Embryonic facial prominence (tissue), 1 donor: ENCODE data around the gene PCDHGA9.
"Not testable (repeated sequence)": the region's sequence is repeated elsewhere in the genome, so short reads cannot be mapped to it uniquely, and the experiment has no call there.

ENCODE experiments used
- DNase-seq: peaks from one replicate; pipeline ENCODE4 v3.0.0-alpha.2; 2016; ENCODE audit errors: extremely low spot score

PCDHGA9 gene

GRCh38 chr5:141414548-141415274 lies 12.1 kb downstream of the PCDHGA9 start:
- not testable (repeated sequence) for DNase-seq

- DNase-seq = not testable (repeated sequence)
Measured at GRCh38 chr5:141415275-141415618, 12.7 kb downstream of the PCDHGA9 start.

GRCh38 chr5:141417494-141418172 lies 15.1 kb downstream of the PCDHGA9 start, which contains the start of gene PCDHGB7:
Gene PCDHGB7, plus strand, starts transcription at chr5:141417677. Its CDS starts 183 bp downstream, at chr5:141417860.
- not testable (repeated sequence) for DNase-seq

GRCh38 chr5:141419074-141419880 lies 16.7 kb downstream of the PCDHGA9 start:
- DNase-seq = no peak

- no peak for DNase-seq
Measured at GRCh38 chr5:141420855-141421488, 18.4 kb downstream of the PCDHGA9 start, which contains the start of gene PCDHGA11. Gene PCDHGA11, plus strand, starts transcription at chr5:141421051. Its CDS starts 177 bp downstream, at chr5:141421228.

GRCh38 chr5:141421489-141421855 lies 18.9 kb downstream of the PCDHGA9 start:
- DNase-seq = no peak

- DNase-seq = no peak
Measured at GRCh38 chr5:141422742-141423291, 20.2 kb downstream of the PCDHGA9 start.

- no peak for DNase-seq
Measured at GRCh38 chr5:141427783-141428426, 25.3 kb downstream of the PCDHGA9 start.

- DNase-seq = no peak
Measured at GRCh38 chr5:141430332-141431113, 27.9 kb downstream of the PCDHGA9 start, which contains the start of gene PCDHGA12. Gene PCDHGA12, plus strand, starts transcription at chr5:141430507. Its CDS starts 253 bp downstream, at chr5:141430760.

GRCh38 chr5:141431286-141431685 lies 28.7 kb downstream of the PCDHGA9 start:
- DNase-seq = no peak

- not testable (repeated sequence) for DNase-seq
Measured at GRCh38 chr5:141432308-141432707, 29.7 kb downstream of the PCDHGA9 start.

GRCh38 chr5:141432726-141433125 lies 30.1 kb downstream of the PCDHGA9 start:
- not testable (repeated sequence) for DNase-seq

GRCh38 chr5:141434006-141434405 lies 31.4 kb downstream of the PCDHGA9 start:
- DNase-seq = no peak

GRCh38 chr5:141437221-141437620 lies 34.6 kb downstream of the PCDHGA9 start:
- DNase-seq = no peak

GRCh38 chr5:141439411-141440141 lies 37.0 kb downstream of the PCDHGA9 start:
- DNase-seq = no peak

GRCh38 chr5:141440341-141440740 lies 37.8 kb downstream of the PCDHGA9 start:
- DNase-seq = no peak

- no peak for DNase-seq
Measured at GRCh38 chr5:141441571-141442170, 39.1 kb downstream of the PCDHGA9 start.
